ENCODE results near the gene DEPDC7.
"Not testable (repeated sequence)": the region's sequence is repeated elsewhere in the genome, so short reads cannot be mapped to it uniquely, and the experiment has no call there.

DEPDC7 gene

DNA sequence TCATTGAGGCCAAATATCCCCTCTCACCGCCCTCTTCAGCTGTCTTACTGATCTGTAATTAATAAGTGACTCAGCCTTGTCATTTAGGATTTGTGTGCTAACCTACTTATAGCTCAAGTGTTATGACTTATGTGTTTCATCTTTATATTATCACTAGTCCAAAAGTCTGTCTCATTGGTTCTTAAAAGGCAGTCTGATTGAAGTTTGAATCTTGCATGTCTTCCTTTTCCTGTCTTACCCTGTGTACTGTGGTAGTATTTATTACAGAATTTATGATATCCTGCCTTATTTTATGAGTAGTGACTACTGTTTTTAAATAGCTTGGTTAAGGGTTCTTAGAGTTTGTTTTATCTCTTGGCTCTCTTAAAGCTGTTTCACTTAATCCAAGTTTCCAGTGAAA is 6.3 kb downstream of the DEPDC7 start:
- no peak for DNase-seq (ENCODE audit: extremely low read depth in 1 of 2, low read depth in 1 of 2)

DNA sequence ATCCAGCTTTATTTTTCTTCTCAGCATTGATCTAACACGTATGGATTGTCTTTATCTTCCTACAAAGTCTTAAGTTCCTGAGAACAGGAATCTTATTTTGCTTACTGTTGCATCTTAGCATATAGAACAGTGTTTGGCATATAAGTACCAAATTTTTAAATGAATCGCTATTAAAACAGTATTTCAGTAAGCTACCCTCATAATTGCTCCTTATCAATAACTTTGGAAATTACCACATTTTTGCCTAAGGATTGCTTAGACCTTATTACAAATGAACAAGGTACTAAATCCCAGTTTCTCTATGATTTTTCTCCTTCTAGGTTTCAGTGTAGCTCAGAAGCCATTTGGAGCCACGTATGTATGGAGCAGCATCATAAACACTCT is 9.7 kb downstream of the DEPDC7 start:
- no peak for DNase-seq (ENCODE audit: extremely low read depth in 1 of 2, low read depth in 1 of 2)

DNA sequence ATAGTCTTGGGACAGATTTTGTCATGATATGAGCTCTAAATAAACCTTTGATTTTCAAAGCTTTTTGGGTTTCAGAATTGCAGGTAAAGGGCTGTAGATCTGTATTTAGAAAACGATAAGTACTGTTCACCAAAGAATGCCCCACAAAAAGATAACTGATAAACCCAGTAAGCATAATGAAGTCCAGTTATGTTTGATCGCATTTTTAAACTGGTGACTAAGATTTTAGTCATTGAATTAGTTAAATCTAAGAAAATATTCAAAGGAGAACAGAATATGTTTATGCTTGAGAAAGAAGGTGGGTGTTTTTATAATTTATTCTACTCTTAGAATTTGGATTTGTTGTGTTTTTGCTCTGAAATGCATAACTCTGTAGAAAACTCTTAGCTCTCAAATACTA is 11.6 kb downstream of the DEPDC7 start:
- no peak for DNase-seq (ENCODE audit: extremely low read depth in 1 of 2, low read depth in 1 of 2)

GRCh38 chr11:33027846-33028536 is 12.3 kb downstream of the DEPDC7 start:
- DNase-seq (ENCODE audit: extremely low read depth in 1 of 2, low read depth in 1 of 2): no peak

DNA sequence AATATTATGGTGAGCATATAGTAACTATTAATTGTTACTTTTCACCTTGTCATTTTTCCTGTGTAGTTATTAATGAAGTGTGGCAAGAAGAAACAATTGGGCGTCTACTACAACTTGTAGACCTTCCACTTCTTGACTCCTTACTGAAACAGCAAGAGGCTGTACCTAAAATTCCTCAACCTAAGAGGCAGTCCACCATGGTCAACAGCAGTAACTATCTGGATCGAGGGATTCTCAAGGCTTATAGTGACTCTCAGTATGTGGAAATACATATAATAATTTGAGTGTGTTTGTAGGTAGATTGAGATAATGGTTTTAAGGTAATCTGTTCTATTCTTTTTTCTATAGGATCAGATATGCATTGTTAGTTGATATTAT is 12.8 kb downstream of the DEPDC7 start:
- DNase-seq (ENCODE audit: extremely low read depth in 1 of 2, low read depth in 1 of 2): no peak

DNA sequence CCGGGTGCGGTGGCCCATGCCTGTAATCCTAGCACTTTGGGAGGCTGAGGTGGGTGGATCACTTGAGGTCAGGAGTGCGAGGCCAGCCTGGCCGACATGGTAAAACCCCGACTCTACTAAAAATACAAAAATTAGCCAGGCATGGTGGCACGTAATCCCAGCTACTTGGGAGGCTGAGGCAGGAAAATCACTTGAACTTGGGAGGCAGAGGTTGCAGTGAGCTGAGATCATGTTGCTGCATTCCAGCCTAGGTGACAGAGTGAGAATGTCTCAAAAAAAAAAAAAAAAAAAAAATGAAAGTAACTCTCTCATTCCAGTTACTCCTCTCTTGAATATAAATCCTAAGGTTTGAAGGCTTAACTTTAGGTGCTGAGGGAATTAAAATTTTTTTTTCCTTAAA is 13.5 kb downstream of the DEPDC7 start:
- not testable (repeated sequence) for DNase-seq (ENCODE audit: extremely low read depth in 1 of 2, low read depth in 1 of 2)

DNA sequence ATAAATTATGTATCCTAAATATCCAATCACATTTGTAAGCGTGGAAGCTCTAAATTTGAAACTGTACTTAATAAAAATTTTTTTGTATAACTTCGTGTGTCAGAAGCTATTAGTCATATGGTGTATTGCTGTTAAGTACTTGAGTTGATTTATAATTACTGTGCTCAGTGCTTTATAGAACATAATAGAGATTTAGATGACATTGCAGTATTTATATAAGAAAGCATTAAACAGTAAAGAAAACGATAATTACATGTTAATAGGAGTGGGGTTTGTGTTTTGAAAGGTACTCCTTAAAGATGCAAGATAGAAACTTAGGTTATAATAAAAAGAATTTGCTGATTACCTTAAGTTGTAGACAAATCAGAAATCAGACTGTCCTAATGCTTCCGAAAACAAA is 17.8 kb downstream of the DEPDC7 start:
- no peak for DNase-seq (ENCODE audit: extremely low read depth in 1 of 2, low read depth in 1 of 2)

GRCh38 chr11:33035011-33035410 is 19.3 kb downstream of the DEPDC7 start:
- DNase-seq (ENCODE audit: extremely low read depth in 1 of 2, low read depth in 1 of 2): no peak

DNA sequence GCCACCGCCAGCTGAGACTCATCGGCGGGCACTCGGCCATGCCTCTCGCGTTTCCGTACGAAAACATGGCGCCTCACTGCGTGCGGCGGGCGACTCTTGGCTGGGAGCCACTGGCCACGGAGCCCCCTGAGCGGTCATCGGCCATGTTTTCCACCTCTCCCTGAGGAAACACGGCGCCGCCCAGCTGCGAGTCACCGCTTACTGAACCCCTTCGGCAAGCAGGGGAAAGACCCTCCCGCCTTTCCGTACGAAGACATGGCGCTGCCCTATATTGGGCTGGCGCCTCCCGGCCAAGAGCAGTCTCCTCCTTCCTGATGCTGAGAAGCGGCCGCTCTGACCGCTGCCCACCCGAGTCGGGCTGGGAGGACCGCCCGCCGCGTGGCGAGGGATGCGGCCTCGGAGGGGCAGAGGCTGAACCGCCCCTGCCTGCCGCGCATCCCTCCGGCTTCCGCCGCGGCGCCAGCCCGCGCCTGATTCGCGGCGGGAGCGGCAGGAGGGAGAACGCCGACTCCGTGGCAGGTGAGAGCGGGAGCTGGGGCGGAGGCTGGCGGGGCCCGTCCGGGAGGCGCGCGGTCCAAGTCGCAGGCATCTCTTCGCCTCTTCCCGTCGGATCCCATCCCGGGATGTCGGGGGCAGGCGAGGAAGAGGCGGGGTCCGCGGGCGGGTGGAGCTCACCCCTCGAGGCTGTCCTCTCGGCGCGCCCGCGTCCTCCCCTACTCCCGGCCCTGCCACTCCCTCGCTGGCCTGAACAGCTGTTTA is 23.8 kb downstream of the DEPDC7 start, which contains the start of gene TCP11L1:
Gene TCP11L1 (plus strand): TSS at position 299 of the 759 bp plus-strand sequence. CDS start 4,202 bp downstream, outside the sequence.
- DNase-seq (ENCODE audit: extremely low read depth in 1 of 2, low read depth in 1 of 2): peak; percentile 53 to 70

DNA sequence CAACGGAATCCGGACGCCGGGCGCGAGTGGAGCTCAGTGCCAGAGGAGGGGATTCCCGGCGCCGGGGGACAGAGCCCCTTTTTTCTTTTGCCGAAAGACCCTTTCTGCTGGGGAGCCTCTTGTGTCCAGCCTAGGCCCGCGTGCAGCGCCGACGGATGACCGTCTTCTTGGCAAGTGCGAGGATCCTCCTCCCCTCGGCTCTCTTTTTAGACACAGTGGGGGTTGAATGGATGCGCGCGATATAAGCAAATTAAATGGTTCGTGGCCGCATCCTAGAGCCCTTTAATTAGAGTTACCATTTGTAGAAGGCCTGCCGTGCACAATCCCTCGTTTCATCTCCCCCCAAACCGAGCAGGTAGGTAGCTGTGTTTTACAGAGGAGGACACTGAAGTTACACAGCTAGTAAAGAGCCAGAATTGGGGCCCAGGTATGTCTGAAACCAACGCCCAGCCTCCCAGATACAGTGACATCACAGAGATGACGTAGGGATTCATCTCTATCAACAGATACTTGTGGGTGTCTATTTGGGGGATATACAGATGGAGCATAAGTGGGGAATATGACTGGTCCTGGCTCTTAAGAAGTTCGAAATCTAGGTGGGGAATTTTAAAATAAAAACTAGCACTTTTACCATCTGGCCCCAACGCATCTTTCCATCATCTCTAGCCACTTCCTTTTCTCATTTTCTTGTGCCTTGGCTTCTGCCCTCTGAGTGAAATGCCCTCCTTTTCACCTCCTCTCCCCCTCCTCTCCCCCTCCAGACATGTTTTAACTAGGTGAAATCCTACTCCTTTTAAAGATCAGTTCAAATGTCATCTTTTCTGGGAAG is 24.6 kb downstream of the DEPDC7 start:
- DNase-seq (ENCODE audit: extremely low read depth in 1 of 2, low read depth in 1 of 2): no peak

DNA sequence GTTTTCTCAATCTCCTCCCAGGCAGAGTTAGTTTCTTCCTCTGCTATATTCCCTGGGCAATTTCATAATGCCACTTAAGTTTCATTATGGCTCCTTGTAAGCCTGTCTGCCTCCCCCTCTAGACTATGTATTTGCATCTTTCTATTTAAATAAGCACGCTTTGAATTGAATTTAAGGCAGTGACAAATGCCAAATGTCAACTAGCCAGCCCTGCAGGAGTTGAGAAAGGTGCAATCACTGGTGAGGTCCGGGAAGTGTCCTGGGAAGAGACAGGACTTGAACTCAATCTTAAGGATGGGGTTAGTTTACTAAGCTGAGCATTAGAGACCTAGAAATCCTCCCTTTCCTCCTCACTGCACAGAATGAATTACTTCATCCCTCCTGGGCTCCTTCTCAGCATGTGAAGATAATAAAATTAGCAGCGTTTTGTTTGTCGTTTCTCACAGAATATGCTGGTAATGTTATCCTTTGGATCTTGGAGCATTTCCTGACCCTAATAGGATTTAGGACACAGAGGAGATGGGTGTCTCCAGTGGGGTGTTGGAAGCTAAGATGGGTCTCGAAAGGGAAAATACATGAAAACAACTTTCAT is 25.3 kb downstream of the DEPDC7 start:
- no peak for DNase-seq (ENCODE audit: extremely low read depth in 1 of 2, low read depth in 1 of 2)

DNA sequence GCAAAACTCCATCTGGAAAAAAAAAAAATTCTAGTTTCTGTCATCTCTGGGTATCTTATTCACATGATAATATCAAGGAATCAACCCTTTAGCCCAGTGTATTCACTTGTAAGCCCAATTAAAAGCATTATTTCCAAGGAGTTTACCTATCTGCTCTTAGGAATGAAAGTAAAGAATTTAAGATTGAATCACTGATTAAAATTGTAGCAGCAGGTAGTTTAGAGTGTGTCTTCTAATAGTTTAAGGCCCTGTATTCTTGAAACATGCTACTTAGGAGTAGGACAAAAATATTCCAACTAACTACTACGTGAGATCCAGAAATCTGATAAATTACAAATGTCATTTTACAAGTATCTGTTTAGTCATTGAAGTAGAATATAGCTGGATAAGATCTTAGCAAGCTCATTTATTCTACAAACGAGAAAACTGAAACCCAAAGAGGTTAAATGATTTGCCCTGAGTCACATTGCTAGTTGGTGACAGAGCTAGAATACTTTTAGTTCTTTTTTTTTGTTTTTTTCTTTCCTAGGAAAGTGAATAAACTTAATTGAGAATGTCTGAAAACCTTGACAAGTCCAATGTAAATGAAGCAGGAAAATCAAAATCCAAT is 27.6 kb downstream of the DEPDC7 start:
- no peak for DNase-seq (ENCODE audit: extremely low read depth in 1 of 2, low read depth in 1 of 2)

DNA sequence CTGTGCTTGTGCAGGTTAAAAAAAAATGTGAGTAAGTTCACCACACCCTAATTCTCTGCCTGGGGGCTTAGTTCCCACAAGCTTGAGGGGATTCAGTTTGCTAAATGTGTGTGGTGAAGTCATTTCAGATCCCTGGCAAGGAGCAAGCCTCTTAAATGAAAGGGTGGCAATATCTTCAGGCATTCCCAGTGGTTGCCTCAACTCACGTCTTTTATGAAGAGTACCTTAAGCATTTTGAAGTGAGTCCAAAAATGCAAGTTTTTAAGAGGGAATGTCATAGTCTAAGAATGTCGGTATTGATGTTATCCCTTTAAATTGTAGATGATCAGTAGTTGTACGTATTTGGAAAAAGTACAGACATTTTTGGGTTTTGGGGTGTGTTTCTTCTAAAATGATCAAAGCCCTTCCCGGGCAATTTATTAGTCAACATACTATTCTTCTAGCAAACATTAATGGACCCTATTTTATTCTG is 28.6 kb downstream of the DEPDC7 start:
- no peak for DNase-seq (ENCODE audit: extremely low read depth in 1 of 2, low read depth in 1 of 2)

GRCh38 chr11:33045551-33046255 is 30.0 kb downstream of the DEPDC7 start:
- DNase-seq (ENCODE audit: extremely low read depth in 1 of 2, low read depth in 1 of 2): no peak

DNA sequence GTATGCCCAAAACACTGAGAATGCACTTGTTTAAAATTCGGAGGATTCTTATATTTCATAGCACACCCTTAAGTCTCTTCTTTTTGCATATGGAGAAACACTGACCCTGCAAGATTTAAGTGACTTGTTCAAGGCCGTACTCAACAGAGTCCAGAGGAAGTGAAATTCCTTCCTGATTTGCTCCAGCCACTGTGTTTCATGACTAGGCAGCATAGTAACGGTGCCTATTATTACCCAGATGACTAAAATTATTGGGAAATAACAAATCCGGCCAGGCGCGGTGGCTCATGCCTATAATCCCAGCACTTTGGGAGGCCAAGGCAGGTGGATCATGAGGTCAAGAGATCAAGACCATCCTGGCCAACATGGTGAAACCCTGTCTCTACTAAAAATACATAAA is 33.0 kb downstream of the DEPDC7 start:
- not testable (repeated sequence) for DNase-seq (ENCODE audit: extremely low read depth in 1 of 2, low read depth in 1 of 2)

DNA sequence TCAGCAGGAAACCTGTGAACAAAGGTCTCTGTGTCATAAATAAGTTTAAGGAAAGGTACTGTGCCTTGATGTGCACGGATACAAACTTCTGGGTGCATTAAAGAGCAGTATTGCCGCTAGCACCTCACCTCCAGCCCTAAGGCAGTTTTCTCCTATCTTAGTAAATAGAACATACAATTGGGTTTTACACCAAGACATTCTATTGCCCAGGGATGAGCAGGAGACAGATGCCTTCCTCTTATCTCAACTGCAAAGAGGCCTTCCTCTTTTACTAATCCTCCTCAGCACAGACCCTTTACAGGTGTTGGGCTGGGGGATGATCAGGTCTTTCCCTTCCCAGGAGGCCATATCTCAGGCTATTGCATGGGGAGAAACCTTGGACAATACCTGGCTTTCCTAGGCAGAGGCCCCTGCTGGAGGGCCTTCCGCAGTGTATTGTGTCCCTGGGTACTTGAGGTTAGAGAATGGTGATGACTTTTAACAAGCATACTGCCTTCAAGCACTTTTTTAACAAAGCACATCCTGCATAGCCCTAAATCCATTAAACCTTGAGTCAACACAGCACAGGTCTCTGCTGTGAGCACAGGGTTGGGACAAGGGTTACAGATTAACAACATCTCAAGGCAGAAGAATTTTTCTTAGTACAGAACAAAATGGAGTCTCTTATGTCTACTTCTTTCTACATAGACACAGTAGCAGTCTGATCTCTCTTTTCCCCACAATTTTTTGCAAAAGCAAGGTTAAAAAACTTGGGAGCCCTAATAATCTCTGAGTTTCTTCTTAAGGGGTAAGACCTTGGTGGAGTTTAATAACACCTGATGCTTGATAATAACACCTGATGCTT is 34.1 kb downstream of the DEPDC7 start:
- not testable (repeated sequence) for DNase-seq (ENCODE audit: extremely low read depth in 1 of 2, low read depth in 1 of 2)

DNA sequence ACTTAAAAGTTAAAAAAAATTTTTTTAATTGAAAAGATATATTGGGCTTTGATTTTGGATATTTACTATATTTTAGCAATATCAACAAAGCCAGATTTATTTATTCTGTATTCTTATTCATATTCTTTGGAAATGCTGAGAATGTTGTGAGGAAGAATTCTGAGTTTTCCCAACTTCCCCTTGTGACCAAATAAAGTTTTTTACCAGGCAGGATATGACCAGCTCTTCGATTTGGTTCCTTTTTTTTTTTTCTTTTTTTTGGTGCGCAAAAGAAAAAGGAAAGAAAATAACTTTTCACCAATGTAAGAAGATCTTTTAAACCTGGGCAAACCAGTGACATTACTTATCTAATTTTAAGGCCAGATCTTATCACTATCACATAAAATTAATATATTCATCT is 36.6 kb downstream of the DEPDC7 start:
- no peak for DNase-seq (ENCODE audit: extremely low read depth in 1 of 2, low read depth in 1 of 2)

DNA sequence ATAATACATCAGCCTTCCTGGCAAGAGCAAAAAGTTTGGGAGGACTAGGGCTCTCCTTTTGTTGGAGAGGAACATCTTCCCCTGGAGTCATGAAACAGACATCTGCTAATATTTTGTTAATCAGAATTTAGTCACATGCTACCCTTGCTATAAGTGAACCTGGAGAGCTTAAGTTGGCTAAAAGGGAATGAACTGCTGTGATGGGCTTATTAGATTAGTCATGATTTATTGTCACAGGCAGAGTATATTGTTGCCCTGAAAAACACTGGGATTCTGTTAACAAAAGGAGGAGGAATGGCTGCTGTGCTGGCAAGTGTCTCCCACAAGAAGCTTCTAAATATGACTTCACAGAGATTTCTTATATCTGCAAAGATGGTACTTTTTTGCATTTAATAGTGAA is 39.7 kb downstream of the DEPDC7 start:
- DNase-seq (ENCODE audit: extremely low read depth in 1 of 2, low read depth in 1 of 2): no peak

- DNase-seq (ENCODE audit: extremely low read depth in 1 of 2, low read depth in 1 of 2): no peak
Observed at GRCh38 chr11:33057284-33057683, 41.6 kb downstream of the DEPDC7 start.
